ENCODE results near the gene CNKSR2. TPM values are rescaled to one million over a fixed set of nuclear protein-coding genes. Genes with fewer than 3 reads are reported as not detected.

Gene CNKSR2
- total RNA-seq (2016; rRNA removed; fragmentation: Illumina TruSeq; extraction: Trizol) (not detected in 2 replicates), polyA plus RNA-seq (2011; rRNA removed) (not detected in 2 replicates), polyA minus RNA-seq (2011; rRNA and poly(A)+ RNA removed; ENCODE audit: low replicate concordance) (not detected in 2 replicates), Bru-seq, nascent RNA (percentile 2 among the genes with signal in this experiment), BruChase-seq, experiment 1, labeled RNA remaining after a 6-hour chase (not detected), BruChase-seq, experiment 2, labeled RNA remaining after a 2-hour chase (percentile 2 among the genes with signal in this experiment)
- not detected in 2 replicates for total RNA-seq (2016; cell fraction: cytosol; rRNA removed; fragmentation: Illumina TruSeq; extraction: Trizol; ENCODE audit: low read depth)
- not detected in 2 replicates for total RNA-seq (2016; cell fraction: insoluble cytoplasmic fraction; rRNA removed; fragmentation: Illumina TruSeq; extraction: Trizol)
- not detected in 2 replicates for total RNA-seq (2016; cell fraction: membrane; rRNA removed; fragmentation: Illumina TruSeq; extraction: Trizol)
- not detected in 2 replicates for total RNA-seq (2016; cell fraction: nucleus; rRNA removed; fragmentation: Illumina TruSeq; extraction: Trizol)
- not detected in 2 replicates for polyA plus RNA-seq (2011; cell fraction: cytosol; rRNA removed)
- not detected in 2 replicates for polyA plus RNA-seq (2011; cell fraction: nucleus; rRNA removed)
- not detected in 2 replicates for polyA plus RNA-seq (2012)
- not detected in 2 replicates for polyA plus RNA-seq (2016; cell fraction: cytosol; fragmentation: Illumina TruSeq; extraction: Trizol; ENCODE audit: low read depth)
- polyA plus RNA-seq (2016; cell fraction: insoluble cytoplasmic fraction; fragmentation: Illumina TruSeq; extraction: Trizol; ENCODE audit: low read depth), result not detected in 2 replicates
- polyA plus RNA-seq (2016; cell fraction: membrane; fragmentation: Illumina TruSeq; extraction: Trizol; ENCODE audit: low read depth), result not detected in 2 replicates
- not detected in 2 replicates for polyA plus RNA-seq (2016; cell fraction: nucleus; fragmentation: Illumina TruSeq; extraction: Trizol; ENCODE audit: insufficient read depth, low read depth)
- not detected in 2 replicates for polyA minus RNA-seq (2011; cell fraction: cytosol; rRNA and poly(A)+ RNA removed)
- polyA minus RNA-seq (2011; cell fraction: nucleus; rRNA and poly(A)+ RNA removed), result not detected in 2 replicates
- long read RNA-seq, experiment 1, result 0 reads
- long read RNA-seq, experiment 2, result 0 reads

GRCh38 chrX:21374163-21374993, at the start of gene CNKSR2:
Gene CNKSR2 (plus strand): TSS chrX:21374418. CDS start chrX:21374898, 480 bp downstream.
- POLR2A ChIA-PET, result no interaction called here
- no peak within 1 kb of the TSS for H3K27ac ChIP-seq (ENCODE audit: extremely low read length, insufficient read depth, low read length)
- in situ Hi-C loops (cut with HindIII; ENCODE audit: extremely low pct_ligation_motif_present, low pct_unique_long_range_greater_than_20kb), result loop anchor here (25.0 kb wide), 1 partner anchor 837 kb away; no protein-coding TSS in a partner anchor
- no peak for TF ChIP-seq PHF21A (CRISPR knock-in tag; IDR thresholded peaks at IDR 0.05)
- TF ChIP-seq ZNF160 (CRISPR knock-in tag; IDR thresholded peaks at IDR 0.05), result no peak
- no peak for TF ChIP-seq ZBED4 (CRISPR knock-in tag; IDR thresholded peaks at IDR 0.05; ENCODE audit: borderline replicate concordance)
- TF ChIP-seq ZHX1 (CRISPR knock-in tag; IDR thresholded peaks at IDR 0.05; ENCODE audit: low read depth), result no peak
- no peak for TF ChIP-seq GPN1 (CRISPR knock-in tag; IDR thresholded peaks at IDR 0.05; ENCODE audit: borderline replicate concordance)
- TF ChIP-seq ZNF567 (CRISPR knock-in tag; IDR thresholded peaks at IDR 0.05; ENCODE audit: borderline replicate concordance), result no peak
- no peak for TF ChIP-seq ARID3A (IDR thresholded peaks at IDR 0.05; ENCODE audit: low read depth, low read length)

More at GRCh38 chrX:21374163-21374993, at the start of gene CNKSR2:
- Histone ChIP-seq H3K9ac (ENCODE audit: insufficient read depth, low read depth, low read length) (no peak within 1 kb of the TSS), H2AFZ (ENCODE audit: low read length) (no peak within 1 kb of the TSS), H3K27me3 (ENCODE audit: control insufficient read depth in 1 of 2, insufficient read depth in 2 of 2, low read length in 2 of 2) (no peaks in the 10 kb centered on the region; a peak in 1 of 5 replicates), H3K4me1 (ENCODE audit: insufficient read depth, low read length) (no peaks in the 10 kb centered on the region), H3K4me2 (ENCODE audit: low read depth, low read length) (0 out of 2 replicates have a peak within 1 kb of the TSS, but pooled peaks have one; percentile 7), H3K4me3 (replicated peaks in 1 of 3; ENCODE audit: insufficient read depth in 1 of 3, low read depth in 2 of 3, low read length in 3 of 3) (peak within 1 kb of the TSS in 1 of 3 experiments; percentile 16; a peak in 1 of 6 replicates), H3K36me3 (replicated peaks in 1 of 2; ENCODE audit: control insufficient read depth in 1 of 2, insufficient read depth in 2 of 2, low read length in 2 of 2) (no peaks in the 10 kb centered on the region), H3K9me3 (ENCODE audit: low read length) (no peaks in the 10 kb centered on the region), H3K79me2 (ENCODE audit: insufficient read depth, low read length) (no peaks in the 10 kb centered on the region), H4K20me1 (ENCODE audit: insufficient read depth, low read length) (no peaks in the 10 kb centered on the region)
- DNase-seq (ENCODE audit: low spot score), result no peak
- no TSS peak for BruUV-seq (replicated peaks)
- intact Hi-C loops (cut with micrococcal nuclease; ENCODE audit: unreplicated experiment), result no loop called here
- CTCF ChIA-PET (ENCODE audit: low intra/inter-chr PET ratio, low total read pairs), result no interaction called here
- no peak for FAIRE-seq
- peak; percentile 69 for ATAC-seq
- WGBS (ENCODE audit: low lambda C conversion rate), result no CpG with 5 or more reads among the region's 94 CpGs

All from HepG2 (cell line).